Measurements from ENCODE around the gene RERE.

- TF ChIP-seq, protein P1, sequence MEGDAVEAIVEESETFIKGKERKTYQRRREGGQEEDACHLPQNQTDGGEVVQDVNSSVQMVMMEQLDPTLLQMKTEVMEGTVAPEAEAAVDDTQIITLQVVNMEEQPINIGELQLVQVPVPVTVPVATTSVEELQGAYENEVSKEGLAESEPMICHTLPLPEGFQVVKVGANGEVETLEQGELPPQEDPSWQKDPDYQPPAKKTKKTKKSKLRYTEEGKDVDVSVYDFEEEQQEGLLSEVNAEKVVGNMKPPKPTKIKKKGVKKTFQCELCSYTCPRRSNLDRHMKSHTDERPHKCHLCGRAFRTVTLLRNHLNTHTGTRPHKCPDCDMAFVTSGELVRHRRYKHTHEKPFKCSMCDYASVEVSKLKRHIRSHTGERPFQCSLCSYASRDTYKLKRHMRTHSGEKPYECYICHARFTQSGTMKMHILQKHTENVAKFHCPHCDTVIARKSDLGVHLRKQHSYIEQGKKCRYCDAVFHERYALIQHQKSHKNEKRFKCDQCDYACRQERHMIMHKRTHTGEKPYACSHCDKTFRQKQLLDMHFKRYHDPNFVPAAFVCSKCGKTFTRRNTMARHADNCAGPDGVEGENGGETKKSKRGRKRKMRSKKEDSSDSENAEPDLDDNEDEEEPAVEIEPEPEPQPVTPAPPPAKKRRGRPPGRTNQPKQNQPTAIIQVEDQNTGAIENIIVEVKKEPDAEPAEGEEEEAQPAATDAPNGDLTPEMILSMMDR (conservative IDR thresholded peaks at IDR 0.05; ENCODE audit: low read depth in 2 of 2): no peak
- TF ChIP-seq, protein P2, sequence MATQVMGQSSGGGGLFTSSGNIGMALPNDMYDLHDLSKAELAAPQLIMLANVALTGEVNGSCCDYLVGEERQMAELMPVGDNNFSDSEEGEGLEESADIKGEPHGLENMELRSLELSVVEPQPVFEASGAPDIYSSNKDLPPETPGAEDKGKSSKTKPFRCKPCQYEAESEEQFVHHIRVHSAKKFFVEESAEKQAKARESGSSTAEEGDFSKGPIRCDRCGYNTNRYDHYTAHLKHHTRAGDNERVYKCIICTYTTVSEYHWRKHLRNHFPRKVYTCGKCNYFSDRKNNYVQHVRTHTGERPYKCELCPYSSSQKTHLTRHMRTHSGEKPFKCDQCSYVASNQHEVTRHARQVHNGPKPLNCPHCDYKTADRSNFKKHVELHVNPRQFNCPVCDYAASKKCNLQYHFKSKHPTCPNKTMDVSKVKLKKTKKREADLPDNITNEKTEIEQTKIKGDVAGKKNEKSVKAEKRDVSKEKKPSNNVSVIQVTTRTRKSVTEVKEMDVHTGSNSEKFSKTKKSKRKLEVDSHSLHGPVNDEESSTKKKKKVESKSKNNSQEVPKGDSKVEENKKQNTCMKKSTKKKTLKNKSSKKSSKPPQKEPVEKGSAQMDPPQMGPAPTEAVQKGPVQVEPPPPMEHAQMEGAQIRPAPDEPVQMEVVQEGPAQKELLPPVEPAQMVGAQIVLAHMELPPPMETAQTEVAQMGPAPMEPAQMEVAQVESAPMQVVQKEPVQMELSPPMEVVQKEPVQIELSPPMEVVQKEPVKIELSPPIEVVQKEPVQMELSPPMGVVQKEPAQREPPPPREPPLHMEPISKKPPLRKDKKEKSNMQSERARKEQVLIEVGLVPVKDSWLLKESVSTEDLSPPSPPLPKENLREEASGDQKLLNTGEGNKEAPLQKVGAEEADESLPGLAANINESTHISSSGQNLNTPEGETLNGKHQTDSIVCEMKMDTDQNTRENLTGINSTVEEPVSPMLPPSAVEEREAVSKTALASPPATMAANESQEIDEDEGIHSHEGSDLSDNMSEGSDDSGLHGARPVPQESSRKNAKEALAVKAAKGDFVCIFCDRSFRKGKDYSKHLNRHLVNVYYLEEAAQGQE (IDR thresholded peaks at IDR 0.05; ENCODE audit: unreplicated experiment): no peak
- TF ChIP-seq POLR2AphosphoS5 (IDR thresholded peaks at IDR 0.05; ENCODE audit: low read depth): no peak
- no peak for TF ChIP-seq EZH2 (IDR thresholded peaks at IDR 0.05; ENCODE audit: low read depth, unreplicated experiment)
- TF ChIP-seq ZNF114 (CRISPR knock-in tag; IDR thresholded peaks at IDR 0.05): no peak
- TF ChIP-seq CREB1 (CRISPR knock-in tag; IDR thresholded peaks at IDR 0.05; ENCODE audit: low read depth): no peak
- no peak for TF ChIP-seq ETS1 (IDR thresholded peaks at IDR 0.05)
- TF ChIP-seq EZH2phosphoT487 (IDR thresholded peaks at IDR 0.05; ENCODE audit: unreplicated experiment): no peak
- no peak for TF ChIP-seq ZNF331 (CRISPR knock-in tag; IDR thresholded peaks at IDR 0.05; ENCODE audit: low read depth)
- no peak for TF ChIP-seq STAT1 (IDR thresholded peaks at IDR 0.05; ENCODE audit: unreplicated experiment)
- no peak for TF ChIP-seq NANOG (IDR thresholded peaks at IDR 0.05; ENCODE audit: borderline replicate concordance)
- TF ChIP-seq JUNB (IDR thresholded peaks at IDR 0.05; ENCODE audit: unreplicated experiment): no peak
- TF ChIP-seq, protein P3, sequence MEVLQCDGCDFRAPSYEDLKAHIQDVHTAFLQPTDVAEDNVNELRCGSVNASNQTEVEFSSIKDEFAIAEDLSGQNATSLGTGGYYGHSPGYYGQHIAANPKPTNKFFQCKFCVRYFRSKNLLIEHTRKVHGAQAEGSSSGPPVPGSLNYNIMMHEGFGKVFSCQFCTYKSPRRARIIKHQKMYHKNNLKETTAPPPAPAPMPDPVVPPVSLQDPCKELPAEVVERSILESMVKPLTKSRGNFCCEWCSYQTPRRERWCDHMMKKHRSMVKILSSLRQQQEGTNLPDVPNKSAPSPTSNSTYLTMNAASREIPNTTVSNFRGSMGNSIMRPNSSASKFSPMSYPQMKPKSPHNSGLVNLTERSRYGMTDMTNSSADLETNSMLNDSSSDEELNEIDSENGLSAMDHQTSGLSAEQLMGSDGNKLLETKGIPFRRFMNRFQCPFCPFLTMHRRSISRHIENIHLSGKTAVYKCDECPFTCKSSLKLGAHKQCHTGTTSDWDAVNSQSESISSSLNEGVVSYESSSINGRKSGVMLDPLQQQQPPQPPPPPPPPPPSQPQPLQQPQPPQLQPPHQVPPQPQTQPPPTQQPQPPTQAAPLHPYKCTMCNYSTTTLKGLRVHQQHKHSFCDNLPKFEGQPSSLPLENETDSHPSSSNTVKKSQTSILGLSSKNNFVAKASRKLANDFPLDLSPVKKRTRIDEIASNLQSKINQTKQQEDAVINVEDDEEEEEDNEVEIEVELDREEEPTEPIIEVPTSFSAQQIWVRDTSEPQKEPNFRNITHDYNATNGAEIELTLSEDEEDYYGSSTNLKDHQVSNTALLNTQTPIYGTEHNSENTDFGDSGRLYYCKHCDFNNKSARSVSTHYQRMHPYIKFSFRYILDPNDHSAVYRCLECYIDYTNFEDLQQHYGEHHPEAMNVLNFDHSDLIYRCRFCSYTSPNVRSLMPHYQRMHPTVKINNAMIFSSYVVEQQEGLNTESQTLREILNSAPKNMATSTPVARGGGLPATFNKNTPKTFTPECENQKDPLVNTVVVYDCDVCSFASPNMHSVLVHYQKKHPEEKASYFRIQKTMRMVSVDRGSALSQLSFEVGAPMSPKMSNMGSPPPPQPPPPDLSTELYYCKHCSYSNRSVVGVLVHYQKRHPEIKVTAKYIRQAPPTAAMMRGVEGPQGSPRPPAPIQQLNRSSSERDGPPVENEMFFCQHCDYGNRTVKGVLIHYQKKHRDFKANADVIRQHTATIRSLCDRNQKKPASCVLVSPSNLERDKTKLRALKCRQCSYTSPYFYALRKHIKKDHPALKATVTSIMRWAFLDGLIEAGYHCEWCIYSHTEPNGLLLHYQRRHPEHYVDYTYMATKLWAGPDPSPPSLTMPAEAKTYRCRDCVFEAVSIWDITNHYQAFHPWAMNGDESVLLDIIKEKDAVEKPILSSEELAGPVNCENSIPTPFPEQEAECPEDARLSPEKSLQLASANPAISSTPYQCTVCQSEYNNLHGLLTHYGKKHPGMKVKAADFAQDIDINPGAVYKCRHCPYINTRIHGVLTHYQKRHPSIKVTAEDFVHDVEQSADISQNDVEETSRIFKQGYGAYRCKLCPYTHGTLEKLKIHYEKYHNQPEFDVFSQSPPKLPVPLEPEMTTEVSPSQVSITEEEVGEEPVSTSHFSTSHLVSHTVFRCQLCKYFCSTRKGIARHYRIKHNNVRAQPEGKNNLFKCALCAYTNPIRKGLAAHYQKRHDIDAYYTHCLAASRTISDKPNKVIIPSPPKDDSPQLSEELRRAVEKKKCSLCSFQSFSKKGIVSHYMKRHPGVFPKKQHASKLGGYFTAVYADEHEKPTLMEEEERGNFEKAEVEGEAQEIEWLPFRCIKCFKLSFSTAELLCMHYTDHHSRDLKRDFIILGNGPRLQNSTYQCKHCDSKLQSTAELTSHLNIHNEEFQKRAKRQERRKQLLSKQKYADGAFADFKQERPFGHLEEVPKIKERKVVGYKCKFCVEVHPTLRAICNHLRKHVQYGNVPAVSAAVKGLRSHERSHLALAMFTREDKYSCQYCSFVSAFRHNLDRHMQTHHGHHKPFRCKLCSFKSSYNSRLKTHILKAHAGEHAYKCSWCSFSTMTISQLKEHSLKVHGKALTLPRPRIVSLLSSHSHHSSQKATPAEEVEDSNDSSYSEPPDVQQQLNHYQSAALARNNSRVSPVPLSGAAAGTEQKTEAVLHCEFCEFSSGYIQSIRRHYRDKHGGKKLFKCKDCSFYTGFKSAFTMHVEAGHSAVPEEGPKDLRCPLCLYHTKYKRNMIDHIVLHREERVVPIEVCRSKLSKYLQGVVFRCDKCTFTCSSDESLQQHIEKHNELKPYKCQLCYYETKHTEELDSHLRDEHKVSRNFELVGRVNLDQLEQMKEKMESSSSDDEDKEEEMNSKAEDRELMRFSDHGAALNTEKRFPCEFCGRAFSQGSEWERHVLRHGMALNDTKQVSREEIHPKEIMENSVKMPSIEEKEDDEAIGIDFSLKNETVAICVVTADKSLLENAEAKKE (CRISPR knock-in tag; IDR thresholded peaks at IDR 0.05): no peak
These were observed 137.3 kb downstream of the RERE start for GRCh38 chr1:8679929-8680663.
